H1 (cell line): ENCODE data around the gene SPSB1. TPM values are rescaled to one million over a fixed set of nuclear protein-coding genes. Genes with fewer than 3 reads are reported as not detected.

Source experiments
- CTCF ChIA-PET: fragments of 300-600 bp; sonication (Branson Sonifier 250); formaldehyde crosslinking; loops from one replicate; lab custom pipeline; 2021; ENCODE audit not compliant: partially characterized antibody; lab: Charles Lee
- POLR2A ChIA-PET: fragments of 300-600 bp; sonication (Branson Sonifier 250); formaldehyde crosslinking; loops from one replicate; lab custom pipeline; 2021; ENCODE audit warnings: inconsistent platforms; ENCODE audit not compliant: partially characterized antibody; lab: Charles Lee
- DNase-seq, 2 experiments: peaks; one replicate each; pipeline versions ENCODE4 v3.0.0 to v3.0.0-alpha.2; 2010 to 2022; ENCODE audit warnings: low spot score in 2 of 2, low read depth in 1 of 2, mixed read lengths in 1 of 2
- FAIRE-seq: peaks from 2 replicates; lab custom pipeline; 2011; peaks lifted over from hg19 to GRCh38; lab: Jason Lieb, UNC
- H2AFZ ChIP-seq: 2 replicates; pipeline ENCODE4 v1.8.1; 2012; ENCODE audit warnings: low read length, inconsistent platforms
- H2AK5ac ChIP-seq: 2 replicates; pipeline ENCODE4 v1.6.1; 2013; ENCODE audit warnings: low read depth, low read length
- H2BK120ac ChIP-seq: replicated peaks from 2 replicates; pipeline ENCODE3; 2013; ENCODE audit warnings: low read depth, low read length, inconsistent platforms
- H2BK12ac ChIP-seq: 2 replicates; pipeline ENCODE4 v1.6.1; 2013; ENCODE audit warnings: low read depth, low read length
- H2BK15ac ChIP-seq: 2 replicates; pipeline ENCODE4 v1.6.1; 2013; ENCODE audit warnings: low read length
- H2BK20ac ChIP-seq: 2 replicates; pipeline ENCODE4 v1.6.1; 2013; ENCODE audit warnings: low read length
- H2BK5ac ChIP-seq: 2 replicates; pipeline ENCODE4 v1.6.1; 2013; ENCODE audit warnings: low read depth, low read length
- H3K14ac ChIP-seq: 2 replicates; pipeline ENCODE4 v1.6.1; 2013; ENCODE audit warnings: inconsistent platforms; ENCODE audit not compliant: insufficient read length
- H3K18ac ChIP-seq: 2 replicates; pipeline ENCODE4 v1.6.1; 2013; ENCODE audit warnings: low read length; ENCODE audit errors: extremely low read depth
- H3K23ac ChIP-seq: 2 replicates; pipeline ENCODE4 v1.6.1; 2013; ENCODE audit warnings: inconsistent platforms; ENCODE audit not compliant: insufficient read length
- H3K23me2 ChIP-seq: 2 replicates; pipeline ENCODE4 v1.6.1; 2013; ENCODE audit warnings: low read depth, low read length
- H3K27ac ChIP-seq: 2 replicates; pipeline ENCODE4 v1.6.1; 2011; ENCODE audit warnings: low read depth, low read length, inconsistent platforms
- H3K27me3 ChIP-seq, 4 experiments: replicated peaks in 1 of 4; 1 replicate in 1 of 4; 2 replicates in 3 of 4; pipeline versions ENCODE4 v1.6.1 to v1.8.1; 2011 to 2013; ENCODE audit warnings: low read length in 3 of 4, mild to moderate bottlenecking in 3 of 4, inconsistent platforms in 2 of 4, mixed read lengths in 2 of 4, moderate library complexity in 1 of 4; ENCODE audit not compliant: control insufficient read depth in 3 of 4, insufficient read depth in 3 of 4; ENCODE audit errors: extremely low read depth in 1 of 4
- H3K36me3 ChIP-seq, 4 experiments: 2 replicates each; pipeline versions ENCODE4 v1.6.1 to v1.8.1; 2011 to 2013; ENCODE audit warnings: mild to moderate bottlenecking in 4 of 4, low read length in 3 of 4, moderate library complexity in 2 of 4, control low read depth in 1 of 4, inconsistent platforms in 1 of 4; ENCODE audit not compliant: insufficient read depth in 4 of 4, control insufficient read depth in 2 of 4
- H3K4ac ChIP-seq: replicated peaks from 2 replicates; pipeline ENCODE3; 2013; ENCODE audit warnings: low read length, low read depth, mixed read lengths, inconsistent platforms; ENCODE audit not compliant: insufficient read length
- H3K4me1 ChIP-seq, 4 experiments: replicated peaks in 1 of 4; 1 replicate in 1 of 4; 2 replicates in 3 of 4; pipeline versions ENCODE4 v1.6.1 to v1.8.1; 2011 to 2013; ENCODE audit warnings: low read length in 3 of 4, inconsistent platforms in 2 of 4, mixed read lengths in 1 of 4; ENCODE audit not compliant: insufficient read depth in 4 of 4, control insufficient read depth in 3 of 4
- H3K4me2 ChIP-seq, 2 experiments: 2 replicates each; pipeline versions ENCODE4 v1.6.1 to v1.8.1; 2011 to 2013; ENCODE audit warnings: low read depth in 2 of 2, low read length in 2 of 2, control low read depth in 1 of 2, inconsistent platforms in 1 of 2, mild to moderate bottlenecking in 1 of 2; ENCODE audit not compliant: insufficient read depth in 1 of 2
- H3K4me3 ChIP-seq, 4 experiments: fragments of 200-600, 300-600 bp in 1 of 4; sonication (generic), shearing (Covaris generic), sonication (Bioruptor Twin) in 1 of 4; 2 replicates each; pipeline versions ENCODE4 v1.5.1 to v1.8.1; 2011 to 2016; ENCODE audit warnings: low read length in 4 of 4, low read depth in 3 of 4, control low read depth in 2 of 4, inconsistent platforms in 2 of 4, mild to moderate bottlenecking in 2 of 4, mixed read lengths in 1 of 4, moderate library complexity in 1 of 4; ENCODE audit not compliant: insufficient read depth in 2 of 4; ENCODE audit errors: extremely low read depth in 1 of 4
- H3K56ac ChIP-seq: replicated peaks from 2 replicates; pipeline ENCODE3; 2013; ENCODE audit warnings: low read depth, mild to moderate bottlenecking, mixed read lengths, low read length, inconsistent platforms; ENCODE audit not compliant: insufficient read length
- H3K79me1 ChIP-seq: 2 replicates; pipeline ENCODE4 v1.6.1; 2013; ENCODE audit warnings: low read depth, low read length, control low read depth
- H3K79me2 ChIP-seq, 2 experiments: 2 replicates each; pipeline versions ENCODE4 v1.6.1 to v1.8.1; 2012 to 2013; ENCODE audit warnings: low read length in 2 of 2, mild to moderate bottlenecking in 2 of 2, inconsistent platforms in 1 of 2; ENCODE audit not compliant: insufficient read depth in 2 of 2, control insufficient read depth in 1 of 2
- H3K9ac ChIP-seq, 4 experiments: replicated peaks in 1 of 4; 1 replicate in 1 of 4; 2 replicates in 3 of 4; pipeline versions ENCODE4 v1.6.1 to v1.8.1; 2011 to 2013; ENCODE audit warnings: low read depth in 3 of 4, low read length in 3 of 4, control low read depth in 2 of 4, mild to moderate bottlenecking in 2 of 4, moderate library complexity in 2 of 4, inconsistent platforms in 1 of 4; ENCODE audit errors: extremely low read depth in 1 of 4
- H3K9me3 ChIP-seq, 2 experiments: 2 replicates each; pipeline versions ENCODE4 v1.6.1 to v1.8.1; 2012 to 2013; ENCODE audit warnings: mild to moderate bottlenecking in 2 of 2, moderate library complexity in 2 of 2, control low read depth in 1 of 2, inconsistent platforms in 1 of 2, low read depth in 1 of 2, low read length in 1 of 2, mixed read lengths in 1 of 2; ENCODE audit not compliant: insufficient read depth in 2 of 2
- H4K20me1 ChIP-seq, 2 experiments: replicated peaks in 1 of 2; 2 replicates each; pipeline versions ENCODE3 to v1.8.1; 2011 to 2013; ENCODE audit warnings: inconsistent platforms in 2 of 2, low read length in 2 of 2, mild to moderate bottlenecking in 1 of 2; ENCODE audit not compliant: insufficient read depth in 2 of 2, control insufficient read depth in 1 of 2
- H4K5ac ChIP-seq: 2 replicates; pipeline ENCODE4 v1.6.1; 2013; ENCODE audit warnings: low read length, low read depth, mixed read lengths, inconsistent platforms; ENCODE audit not compliant: insufficient read length
- H4K8ac ChIP-seq: 2 replicates; pipeline ENCODE4 v1.8.0; 2013; ENCODE audit warnings: mild to moderate bottlenecking, moderate library complexity, low read length, inconsistent platforms; ENCODE audit not compliant: insufficient read depth; ENCODE audit errors: extremely low read depth
- H4K91ac ChIP-seq: replicated peaks from 2 replicates; pipeline ENCODE3; 2013; ENCODE audit warnings: low read length, mixed read lengths, inconsistent platforms; ENCODE audit not compliant: insufficient read length
- TBP ChIP-seq: IDR thresholded peaks from 2 replicates; pipeline ENCODE4 v1.6.1; 2011; ENCODE audit warnings: low read depth, low read length, improper control_type of control experiment
- WGBS, 2 experiments: shearing (Covaris generic) in 1 of 2; methylation state at CpG; one replicate each; pipeline versions ENCODE4 v1.1.6 to v1.1.7; 2013 to 2015; ENCODE audit warnings: low lambda C conversion rate in 2 of 2, mixed read lengths in 2 of 2, inconsistent platforms in 1 of 2, low coverage in 1 of 2, missing lambda C conversion rate in 1 of 2; ENCODE audit not compliant: insufficient replicate concordance in 2 of 2, insufficient coverage in 1 of 2, insufficient read length in 1 of 2; ENCODE audit errors: extremely low coverage in 1 of 2, missing lambda C conversion rate in 1 of 2; 5-methylcytosine and 5-hydroxymethylcytosine counted together
- polyA plus RNA-seq, 7 experiments: library from polyadenylated mRNA; depleted of rRNA in 3 of 7; stranded (reverse) in 5 of 7; unstranded in 2 of 7; fragments of >200 nt in 5 of 7; fragments of 200-250 nt in 2 of 7; gene quantifications; 1 replicate in 5 of 7; 2 replicates in 1 of 7; 4 replicates in 1 of 7; pipeline versions ENCODE4 v1.2.1 to v1.2.3, GENCODE V29; 2011 to 2013; ENCODE audit warnings: missing spikeins in 2 of 7, mixed read lengths in 2 of 7
- total RNA-seq: library from RNA; stranded (reverse); fragmentation: NEBNext Ultra II Directional; extraction: Animal tissue kit (Norgen Biotek cat#: 25700); gene quantifications from 2 replicates; pipeline ENCODE4 v1.2.1, GENCODE V29; 2021

The SPSB1 gene
- total and polyA plus RNA-seq, 2 of the 8 experiments (the other 6 are each of a cell fraction or from before 2014, with no cell fraction given), result 5.3 to 6.4 TPM

- WGBS, 2 experiments, result 79% methylated on average over 13 of the region's 13 CpGs; no CpG with 5 or more reads in 1 of the 2 experiments
- Histone ChIP-seq H4K8ac (no peak overlapping the region), H3K4me3 (no peak overlapping the region), H3K56ac (no peak overlapping the region), H3K4me1 (peaks cover 0 to 7% (median 2%) of the 10 kb centered on the region in 4 experiments; a peak in 5 of 7 replicates), H3K23me2 (no peaks in the 10 kb centered on the region), H3K79me1 (no peaks in the 10 kb centered on the region), H2BK5ac (no peak overlapping the region), H2AK5ac (no peak overlapping the region), H4K20me1 (no peaks in the 10 kb centered on the region), H2BK120ac (no peak overlapping the region), H3K4ac (no peak overlapping the region), H4K91ac (no peak overlapping the region), H3K18ac (no peak overlapping the region), H2AFZ (no peak overlapping the region), H2BK20ac (no peak overlapping the region), H3K79me2 (no peaks in the 10 kb centered on the region), H3K9ac (no peak overlapping the region), H2BK15ac (no peak overlapping the region), H3K27me3 (no peaks in the 10 kb centered on the region), H3K23ac (no peak overlapping the region), H2BK12ac (no peak overlapping the region), H4K5ac (no peak overlapping the region), H3K27ac (no peak overlapping the region), H3K14ac (no peak overlapping the region), H3K4me2 (no peak overlapping the region), H3K36me3 (no peaks in the 10 kb centered on the region), H3K9me3 (peaks cover 2 to 4% of the 10 kb centered on the region in 2 experiments; a peak in 1 of 4 replicates)
- ChIA-PET POLR2A (no interaction called here), CTCF (interaction anchor here (0.7 to 4.7 kb wide), 9 partner anchors 12 to 109 kb away, joined by 3 to 17 read pairs (median 4); no protein-coding TSS in a partner anchor)
- DNase-seq (no peak), FAIRE-seq (no peak)
- no peak for TF ChIP-seq TBP
Measured at GRCh38 chr1:9397997-9398526, 105.4 kb downstream of the SPSB1 start.
